Left ventricle myocardium inferior (tissue), 1 donor: Measurements from ENCODE around the gene C3orf33. TPM values are rescaled to one million over a fixed set of nuclear protein-coding genes. Genes with fewer than 3 reads are reported as not detected.

Source experiments
- DNase-seq: peaks from one replicate; pipeline ENCODE4 v3.0.0-alpha.2; 2020
- H3K27ac ChIP-seq: fragments of 200-600 bp; replicated peaks from 2 replicates; pipeline ENCODE4 v1.8.0; 2021
- H3K27me3 ChIP-seq: fragments of 200-600 bp; 2 replicates; pipeline ENCODE4 v1.8.0; 2021; ENCODE audit warnings: low read depth
- H3K36me3 ChIP-seq: fragments of 200-600 bp; 2 replicates; pipeline ENCODE4 v1.8.0; 2021
- H3K4me1 ChIP-seq: fragments of 200-600 bp; 2 replicates; pipeline ENCODE4 v1.8.0; 2021
- H3K4me3 ChIP-seq: fragments of 200-600 bp; 2 replicates; pipeline ENCODE4 v1.8.0; 2021; ENCODE audit warnings: mild to moderate bottlenecking, moderate library complexity
- H3K9me3 ChIP-seq: fragments of 200-600 bp; replicated peaks from 2 replicates; pipeline ENCODE4 v1.8.0; 2021
- intact Hi-C: fragments of 100-400 bp; cut with micrococcal nuclease; formaldehyde crosslinking; loops from one replicate; pipeline ENCODE4 v1.11.0; 2022
- total RNA-seq: library from RNA; stranded (reverse); fragmentation: NEBNext Ultra II Directional; extraction: Animal tissue kit (Norgen Biotek cat#: 25700); gene quantifications from one replicate; pipeline ENCODE4 v1.2.1, GENCODE V29; 2021
- TF ChIP-seq, protein P1 (sequence below): fragments of 200-600 bp; IDR thresholded peaks from 2 replicates; pipeline ENCODE4 v1.8.0; 2021; ENCODE audit warnings: antibody characterized with exemption, mild to moderate bottlenecking, borderline replicate concordance
- donor health status: DM: no; HTN: yes; CAD: no; lungs with severe emphysema.

Gene C3orf33
- total RNA-seq, 1 donor from 2014 or later: 6.6 TPM

GRCh38 chr3:155809181-155809580, 3.1 kb upstream of the C3orf33 start:
- intact Hi-C loops: no loop called here
- H3K4me1 ChIP-seq: peaks cover 24% of the 10 kb centered on the region
- H3K4me3 ChIP-seq: no peak overlapping the region
- DNase-seq: no peak
- no peaks in the 10 kb centered on the region for H3K36me3 ChIP-seq
- TF ChIP-seq, protein P1, sequence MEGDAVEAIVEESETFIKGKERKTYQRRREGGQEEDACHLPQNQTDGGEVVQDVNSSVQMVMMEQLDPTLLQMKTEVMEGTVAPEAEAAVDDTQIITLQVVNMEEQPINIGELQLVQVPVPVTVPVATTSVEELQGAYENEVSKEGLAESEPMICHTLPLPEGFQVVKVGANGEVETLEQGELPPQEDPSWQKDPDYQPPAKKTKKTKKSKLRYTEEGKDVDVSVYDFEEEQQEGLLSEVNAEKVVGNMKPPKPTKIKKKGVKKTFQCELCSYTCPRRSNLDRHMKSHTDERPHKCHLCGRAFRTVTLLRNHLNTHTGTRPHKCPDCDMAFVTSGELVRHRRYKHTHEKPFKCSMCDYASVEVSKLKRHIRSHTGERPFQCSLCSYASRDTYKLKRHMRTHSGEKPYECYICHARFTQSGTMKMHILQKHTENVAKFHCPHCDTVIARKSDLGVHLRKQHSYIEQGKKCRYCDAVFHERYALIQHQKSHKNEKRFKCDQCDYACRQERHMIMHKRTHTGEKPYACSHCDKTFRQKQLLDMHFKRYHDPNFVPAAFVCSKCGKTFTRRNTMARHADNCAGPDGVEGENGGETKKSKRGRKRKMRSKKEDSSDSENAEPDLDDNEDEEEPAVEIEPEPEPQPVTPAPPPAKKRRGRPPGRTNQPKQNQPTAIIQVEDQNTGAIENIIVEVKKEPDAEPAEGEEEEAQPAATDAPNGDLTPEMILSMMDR: no peak
- no peaks in the 10 kb centered on the region for H3K27me3 ChIP-seq
- no peaks in the 10 kb centered on the region for H3K9me3 ChIP-seq
- H3K27ac ChIP-seq: no peak overlapping the region

- peaks cover 24% of the 10 kb centered on the region for H3K4me1 ChIP-seq
- H3K4me3 ChIP-seq: no peak overlapping the region
- intact Hi-C loops: no loop called here
- H3K27ac ChIP-seq: peak overlapping the region; percentile 59
- H3K27me3 ChIP-seq: no peaks in the 10 kb centered on the region
- H3K9me3 ChIP-seq: no peaks in the 10 kb centered on the region
- peaks cover 12% of the 10 kb centered on the region for H3K36me3 ChIP-seq
- DNase-seq: no peak
- TF ChIP-seq, protein P1: no peak
Measured at GRCh38 chr3:155807823-155808222, 1.7 kb upstream of the C3orf33 start.

GRCh38 chr3:155805204-155805801, 775 bp downstream of the C3orf33 start:
- intact Hi-C loops: no loop called here
- Histone ChIP-seq H3K27ac (peak overlapping the region; percentile 92), H3K4me1 (peaks cover 24% of the 10 kb centered on the region), H3K27me3 (no peaks in the 10 kb centered on the region), H3K36me3 (peaks cover 17% of the 10 kb centered on the region), H3K4me3 (peak overlapping the region; percentile 86), H3K9me3 (no peaks in the 10 kb centered on the region)
- TF ChIP-seq, protein P1: no peak
- no peak for DNase-seq

GRCh38 chr3:155804323-155804722, 1.8 kb downstream of the C3orf33 start:
- H3K27me3 ChIP-seq: no peaks in the 10 kb centered on the region
- peaks cover 24% of the 10 kb centered on the region for H3K4me1 ChIP-seq
- peaks cover 22% of the 10 kb centered on the region for H3K36me3 ChIP-seq
- H3K27ac ChIP-seq: no peak overlapping the region
- no peak overlapping the region for H3K4me3 ChIP-seq
- TF ChIP-seq, protein P1: no peak
- no peak for DNase-seq
- intact Hi-C loops: no loop called here
- H3K9me3 ChIP-seq: no peaks in the 10 kb centered on the region

DNA sequence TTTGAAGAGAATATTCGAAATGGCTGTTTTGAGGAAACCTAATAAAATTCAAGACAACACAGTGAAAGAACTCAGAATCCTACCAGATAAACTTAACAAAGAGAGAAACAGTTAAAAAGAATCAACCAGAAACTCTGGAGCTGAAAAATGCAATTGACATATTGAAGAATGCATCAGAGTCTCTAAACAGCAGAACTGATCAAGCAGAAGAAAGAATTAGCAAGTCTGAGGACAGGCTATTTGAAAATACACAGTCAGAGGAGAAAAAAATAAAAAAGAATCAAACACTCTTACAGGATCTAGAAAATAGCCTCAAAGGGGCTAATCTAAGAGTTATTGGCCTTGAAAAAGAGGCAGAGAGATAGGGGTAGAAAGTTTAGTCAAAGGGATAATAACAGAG, 13.5 kb downstream of the C3orf33 start:
- intact Hi-C loops: no loop called here
- Histone ChIP-seq H3K27ac (no peak overlapping the region), H3K9me3 (peaks cover 11% of the 10 kb centered on the region), H3K36me3 (peaks cover 30% of the 10 kb centered on the region), H3K4me1 (no peaks in the 10 kb centered on the region), H3K27me3 (no peaks in the 10 kb centered on the region), H3K4me3 (no peak overlapping the region)
- TF ChIP-seq, protein P1: no peak
- no peak for DNase-seq
